HS-5 (cell line): Measurements from ENCODE around the gene CHST9.
"Not testable (repeated sequence)": the region's sequence is repeated elsewhere in the genome, so short reads cannot be mapped to it uniquely, and the experiment has no call there.

Experiments used
- DNase-seq: peaks from one replicate; pipeline ENCODE4 v3.0.0-alpha.2; 2012; ENCODE audit warnings: low read depth

Gene CHST9

GRCh38 chr18:27171993-27172392 lies 13.1 kb downstream of the CHST9 start:
- DNase-seq, result no peak

- DNase-seq, result no peak
These were observed 19.7 kb downstream of the CHST9 start for GRCh38 chr18:27165412-27165811.

DNA sequence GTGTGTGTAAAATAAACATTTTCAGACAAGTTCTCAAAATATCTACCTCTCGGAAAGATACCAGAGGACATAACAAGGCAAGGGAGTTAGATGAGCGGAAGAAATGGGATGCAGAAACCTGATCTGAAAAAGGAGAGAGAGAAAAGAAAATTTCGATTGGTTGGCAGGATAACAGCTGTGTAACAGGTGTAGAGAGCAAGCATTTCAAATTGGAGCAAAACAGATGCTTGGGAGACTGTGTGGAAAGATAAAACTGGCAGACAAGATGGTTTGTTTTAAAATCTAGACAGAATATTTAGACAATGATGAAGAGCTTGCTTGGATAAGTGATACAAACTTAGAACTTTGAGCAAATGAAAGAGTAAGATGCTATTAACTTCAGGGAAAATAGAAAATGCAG lies 20.2 kb downstream of the CHST9 start:
- DNase-seq, result no peak

- DNase-seq, result not testable (repeated sequence)
These were observed 21.9 kb downstream of the CHST9 start for GRCh38 chr18:27163197-27163716.

GRCh38 chr18:27149240-27149639 lies 35.9 kb downstream of the CHST9 start:
- DNase-seq, result not testable (repeated sequence)

GRCh38 chr18:27144672-27145071 lies 40.4 kb downstream of the CHST9 start:
- no peak for DNase-seq

DNA sequence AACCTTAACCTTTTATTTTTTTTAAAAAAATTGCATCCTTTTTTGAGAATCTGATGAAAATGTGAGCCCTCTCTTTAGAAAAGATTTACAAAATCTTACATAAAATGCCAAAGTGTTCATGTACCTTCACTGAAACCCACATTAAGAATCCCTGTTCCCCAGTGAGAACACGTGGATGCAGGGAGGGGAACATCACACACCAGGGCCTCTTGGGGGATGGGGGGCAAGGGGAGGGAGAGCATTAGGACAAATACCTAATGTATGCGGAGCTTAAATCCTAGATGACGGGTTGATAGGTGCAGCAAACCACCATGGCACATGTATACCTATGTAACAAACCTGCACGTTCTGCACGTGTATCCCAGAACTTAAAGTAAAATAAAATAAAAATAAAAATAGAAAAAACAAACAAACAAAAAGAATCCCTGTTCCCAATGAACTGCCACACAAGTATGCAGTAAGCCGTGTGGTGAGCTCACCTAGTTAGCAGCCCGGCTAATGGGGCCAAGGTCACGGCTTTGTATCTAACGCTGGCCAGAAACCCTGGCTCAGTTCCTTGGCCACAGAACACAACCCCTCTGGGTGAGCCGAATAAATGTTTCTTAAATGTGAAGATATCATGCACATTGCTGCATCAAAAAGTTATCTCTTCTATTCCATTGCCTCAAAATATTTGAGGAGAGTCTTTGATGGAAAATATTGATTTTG lies 41.4 kb downstream of the CHST9 start:
- no peak for DNase-seq

GRCh38 chr18:27142891-27143290 lies 42.2 kb downstream of the CHST9 start:
- no peak for DNase-seq

GRCh38 chr18:27141876-27142275 lies 43.2 kb downstream of the CHST9 start:
- DNase-seq, result no peak

DNA sequence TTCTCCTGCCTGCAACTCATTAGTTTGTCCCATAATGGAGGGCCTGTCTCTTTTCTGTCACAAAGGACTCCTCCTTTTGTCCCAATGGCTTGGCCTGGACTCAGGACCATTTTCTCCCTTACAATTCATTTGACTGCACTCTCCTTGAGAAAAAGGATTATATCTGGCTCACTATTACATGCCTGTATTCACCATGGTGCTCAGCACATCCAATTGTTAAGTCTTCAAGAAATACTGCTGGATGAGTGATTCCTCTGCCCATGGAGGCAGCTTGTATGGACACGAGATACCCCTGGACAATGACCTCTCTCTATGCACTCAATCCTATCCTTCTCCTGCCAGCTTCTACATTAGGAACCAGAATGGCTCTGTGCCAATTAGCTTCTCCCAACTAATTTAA lies 47.0 kb downstream of the CHST9 start:
- no peak for DNase-seq

DNA sequence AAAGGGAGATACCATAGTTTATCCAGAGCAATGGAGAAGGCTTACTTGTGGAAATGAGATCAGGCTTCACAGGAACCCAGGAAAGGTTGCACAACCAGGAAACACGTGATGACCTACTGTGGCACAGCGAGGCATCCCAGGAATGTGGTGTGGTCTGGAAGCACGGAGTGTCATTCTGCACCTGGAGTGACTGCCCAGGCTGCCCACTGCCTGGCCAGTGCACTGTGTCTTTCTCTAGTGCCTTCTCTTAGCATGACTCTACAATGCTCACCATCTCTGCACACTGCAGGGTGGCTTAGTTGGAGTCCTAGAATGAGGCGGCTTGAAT lies 48.9 kb downstream of the CHST9 start:
- DNase-seq, result peak; percentile 65

GRCh38 chr18:27135504-27136207 lies 49.5 kb downstream of the CHST9 start:
- DNase-seq, result no peak

DNA sequence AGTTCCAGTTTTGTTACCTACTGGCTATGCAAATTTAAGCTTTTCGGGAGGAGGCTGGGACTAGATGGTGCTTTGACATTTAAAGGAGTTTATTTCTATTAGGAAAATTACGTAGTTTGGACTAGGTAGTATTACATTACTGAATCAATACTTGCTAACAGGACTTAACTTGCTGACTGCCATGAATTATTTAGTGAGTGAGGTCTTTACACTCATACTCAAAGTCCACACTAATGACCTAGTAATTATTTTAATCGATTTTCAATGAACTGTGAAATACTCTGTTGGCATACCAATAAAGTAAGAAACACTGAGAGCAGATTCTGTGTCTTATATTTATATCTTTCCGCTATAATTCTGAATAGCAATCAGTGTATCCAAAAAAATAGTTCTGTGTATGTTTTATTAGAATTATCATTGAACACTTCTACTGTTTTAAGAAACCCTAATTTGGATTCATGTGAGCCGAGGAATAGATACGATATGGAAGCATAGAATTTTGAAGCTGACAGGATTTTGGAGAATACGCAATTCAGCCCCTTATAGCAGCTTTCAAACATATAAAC lies 55.0 kb downstream of the CHST9 start:
- no peak for DNase-seq

DNA sequence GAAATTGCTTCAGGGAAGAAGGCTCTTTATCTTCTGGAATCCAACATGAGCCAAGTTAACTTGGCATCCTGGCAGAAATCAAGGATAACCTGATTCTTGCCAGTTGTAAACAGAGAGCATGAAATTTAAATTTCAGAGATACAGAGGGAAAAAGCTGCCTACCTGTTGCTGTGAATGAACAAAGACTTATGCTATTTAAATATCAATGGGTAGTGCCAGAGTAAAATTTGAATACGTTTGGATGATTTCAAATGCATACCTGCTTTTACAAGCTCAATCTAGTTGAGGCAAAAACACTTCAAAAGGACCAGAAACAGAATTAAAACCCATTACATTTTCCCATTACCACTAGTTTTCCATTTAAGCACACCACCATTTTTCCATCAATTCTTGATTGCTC lies 60.9 kb downstream of the CHST9 start:
- DNase-seq, result no peak

DNA sequence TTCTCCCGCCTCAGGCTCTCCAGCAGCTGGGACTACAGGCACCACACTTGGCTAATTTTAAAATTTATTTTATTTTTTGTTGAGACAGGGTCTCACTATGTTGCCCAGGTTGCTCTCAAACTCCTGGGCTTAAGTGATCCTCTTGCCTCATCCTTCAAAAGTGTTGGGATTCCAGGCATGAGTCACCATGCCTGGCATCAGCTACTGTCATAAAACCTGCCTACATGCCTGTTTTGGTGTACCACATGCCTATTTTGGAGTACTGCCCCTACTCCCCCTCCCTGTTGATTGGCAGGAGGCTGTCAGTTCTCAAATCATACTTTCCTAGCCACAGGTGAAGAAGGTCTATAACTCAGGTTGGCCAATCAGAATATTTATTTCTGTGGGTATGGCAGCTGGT lies 64.0 kb downstream of the CHST9 start:
- DNase-seq, result no peak

- DNase-seq, result no peak
These were observed 64.9 kb downstream of the CHST9 start for GRCh38 chr18:27120246-27120645.

GRCh38 chr18:27118973-27119372 lies 66.1 kb downstream of the CHST9 start:
- no peak for DNase-seq

GRCh38 chr18:27114842-27115241 lies 70.3 kb downstream of the CHST9 start:
- no peak for DNase-seq

DNA sequence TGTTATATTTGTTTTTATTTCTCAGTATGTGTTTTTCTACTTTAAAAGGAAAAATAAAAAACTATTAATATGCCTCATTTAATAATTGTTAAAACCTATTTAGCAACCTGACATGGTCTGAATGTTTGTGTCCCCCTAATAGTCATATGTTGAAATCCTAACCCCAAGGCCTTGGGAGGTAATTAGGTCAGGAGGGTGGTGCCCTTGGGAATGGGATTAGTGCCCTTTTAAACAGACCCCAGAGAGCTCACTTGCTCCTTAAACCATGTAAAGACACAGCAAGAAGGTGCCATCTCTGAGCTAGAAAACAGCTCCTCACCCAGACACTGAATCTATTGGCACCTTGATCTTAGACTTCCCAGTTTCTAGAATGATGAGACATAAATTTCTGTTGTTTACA lies 71.8 kb downstream of the CHST9 start:
- DNase-seq, result no peak

DNA sequence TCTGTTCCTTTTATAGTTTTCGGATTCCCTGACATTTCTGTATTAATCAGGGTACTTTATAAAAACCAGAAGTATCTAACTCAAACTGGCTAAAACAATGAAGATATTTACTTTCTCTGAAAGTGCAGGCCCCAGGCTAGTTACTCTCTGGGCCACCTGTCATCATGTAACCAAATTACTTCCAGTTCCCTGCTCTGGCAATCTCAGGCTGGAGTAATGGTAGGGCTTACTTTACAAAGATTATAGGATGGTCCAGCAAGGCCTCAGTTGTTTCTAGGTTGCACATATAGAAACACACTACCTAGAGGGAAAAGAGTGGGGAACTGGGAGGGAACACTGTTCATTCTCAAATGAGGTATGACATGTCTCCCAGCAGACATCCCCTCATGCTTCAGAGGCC lies 74.8 kb downstream of the CHST9 start:
- DNase-seq, result no peak

GRCh38 chr18:27109451-27109850 lies 75.7 kb downstream of the CHST9 start:
- no peak for DNase-seq

DNA sequence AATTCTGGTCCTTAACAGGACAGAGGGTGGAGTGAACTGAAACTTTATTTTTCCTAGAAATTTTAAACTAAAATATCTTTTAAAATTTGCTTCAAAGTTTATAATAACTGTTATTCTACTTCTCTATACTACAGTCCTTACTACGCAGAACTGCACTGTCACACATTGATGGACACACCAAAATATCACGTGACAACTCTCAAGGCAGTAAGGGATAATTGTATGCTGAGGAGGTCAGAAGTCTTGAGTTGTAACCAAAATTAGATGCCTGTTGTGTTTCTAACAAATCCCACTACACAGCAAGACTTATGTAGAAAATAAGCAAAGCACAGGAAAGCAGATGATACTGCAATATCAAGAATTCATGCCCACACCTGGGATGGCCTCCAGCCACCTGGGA lies 76.3 kb downstream of the CHST9 start:
- no peak for DNase-seq

DNA sequence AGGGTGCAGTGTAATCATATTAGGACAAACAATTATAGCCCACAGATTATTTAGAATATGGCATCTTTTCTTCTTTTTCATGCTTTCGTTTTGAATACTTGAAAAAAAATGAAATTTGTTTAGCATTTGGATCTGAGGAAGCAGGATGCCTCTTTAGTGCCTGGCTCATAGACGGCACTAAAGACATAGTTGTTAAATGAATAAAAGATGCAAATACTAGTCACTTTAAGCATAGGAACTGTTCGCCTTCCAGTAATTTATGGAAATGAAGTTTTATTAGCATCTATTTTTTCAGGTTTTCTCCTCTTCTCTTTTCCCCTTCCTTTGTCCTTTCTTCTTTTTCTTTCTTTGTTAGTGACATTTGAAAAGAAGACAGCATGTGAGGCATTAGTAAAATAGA lies 80.4 kb downstream of the CHST9 start:
- DNase-seq, result no peak
